Measurements from ENCODE around the gene RBM24.

Gene RBM24

GRCh38 chr6:17265570-17265969 is 15.6 kb upstream of the RBM24 start:
- DNase-seq = no peak
- H3K36me3 ChIP-seq (replicated peaks; ENCODE audit: insufficient read depth, low read length) = no peaks in the 10 kb centered on the region
- TF ChIP-seq CTCF (IDR thresholded peaks at IDR 0.05; ENCODE audit: low read length) (no peak), EZH2 (optimal IDR thresholded peaks at IDR 0.05; ENCODE audit: low read depth, low read length) (no peak), EZH2phosphoT487 (IDR thresholded peaks at IDR 0.05; ENCODE audit: low read length) (no peak)

GRCh38 chr6:17267566-17267965 is 13.6 kb upstream of the RBM24 start:
- Histone ChIP-seq H2AFZ (ENCODE audit: low read length) (no peak overlapping the region), H3K4me3 (ENCODE audit: low read length) (no peak overlapping the region), H3K27me3 (replicated peaks; ENCODE audit: insufficient read depth, low read length) (no peaks in the 10 kb centered on the region), H3K9me2 (replicated peaks; ENCODE audit: insufficient read depth, low read length) (no peaks in the 10 kb centered on the region), H3K9me3 (replicated peaks; ENCODE audit: insufficient read depth, low read length) (no peaks in the 10 kb centered on the region), H3K4me2 (ENCODE audit: low read depth, low read length) (no peak overlapping the region), H3K79me2 (ENCODE audit: low read length) (no peaks in the 10 kb centered on the region), H3K27ac (ENCODE audit: low read length) (no peak overlapping the region), H3K36me3 (replicated peaks; ENCODE audit: insufficient read depth, low read length) (no peaks in the 10 kb centered on the region), H4K20me1 (ENCODE audit: insufficient read depth, low read length) (no peaks in the 10 kb centered on the region), H3K4me1 (ENCODE audit: low read length) (no peaks in the 10 kb centered on the region), H3K9ac (ENCODE audit: low read length) (no peak overlapping the region), H3F3A (ENCODE audit: insufficient read depth, low read length) (no peaks in the 10 kb centered on the region)
- DNase-seq = no peak
- TF ChIP-seq EZH2 (optimal IDR thresholded peaks at IDR 0.05; ENCODE audit: low read depth, low read length) (no peak), CTCF (IDR thresholded peaks at IDR 0.05; ENCODE audit: low read length) (no peak), EZH2phosphoT487 (IDR thresholded peaks at IDR 0.05; ENCODE audit: low read length) (no peak)

More at GRCh38 chr6:17265570-17265969, 15.6 kb upstream of the RBM24 start:
- Histone ChIP-seq H3K9me3 (replicated peaks; ENCODE audit: insufficient read depth, low read length) (no peaks in the 10 kb centered on the region), H3K79me2 (ENCODE audit: low read length) (no peaks in the 10 kb centered on the region), H3K27ac (ENCODE audit: low read length) (no peak overlapping the region), H3K9me2 (replicated peaks; ENCODE audit: insufficient read depth, low read length) (no peaks in the 10 kb centered on the region), H3K9ac (ENCODE audit: low read length) (no peak overlapping the region), H2AFZ (ENCODE audit: low read length) (no peak overlapping the region), H3K4me1 (ENCODE audit: low read length) (no peaks in the 10 kb centered on the region), H3K4me2 (ENCODE audit: low read depth, low read length) (no peak overlapping the region), H3F3A (ENCODE audit: insufficient read depth, low read length) (no peaks in the 10 kb centered on the region), H3K4me3 (ENCODE audit: low read length) (no peak overlapping the region), H3K27me3 (replicated peaks; ENCODE audit: insufficient read depth, low read length) (no peaks in the 10 kb centered on the region), H4K20me1 (ENCODE audit: insufficient read depth, low read length) (no peaks in the 10 kb centered on the region)

- Histone ChIP-seq H3K27me3 (replicated peaks; ENCODE audit: insufficient read depth, low read length) (no peaks in the 10 kb centered on the region), H3F3A (ENCODE audit: insufficient read depth, low read length) (no peaks in the 10 kb centered on the region), H3K36me3 (replicated peaks; ENCODE audit: insufficient read depth, low read length) (no peaks in the 10 kb centered on the region), H4K20me1 (ENCODE audit: insufficient read depth, low read length) (no peaks in the 10 kb centered on the region), H3K27ac (ENCODE audit: low read length) (no peak overlapping the region), H3K9me3 (replicated peaks; ENCODE audit: insufficient read depth, low read length) (no peaks in the 10 kb centered on the region), H3K9ac (ENCODE audit: low read length) (no peak overlapping the region), H2AFZ (ENCODE audit: low read length) (no peak overlapping the region), H3K79me2 (ENCODE audit: low read length) (no peaks in the 10 kb centered on the region), H3K9me2 (replicated peaks; ENCODE audit: insufficient read depth, low read length) (no peaks in the 10 kb centered on the region), H3K4me1 (ENCODE audit: low read length) (no peaks in the 10 kb centered on the region), H3K4me2 (ENCODE audit: low read depth, low read length) (no peak overlapping the region), H3K4me3 (ENCODE audit: low read length) (no peak overlapping the region)
- TF ChIP-seq EZH2phosphoT487 (IDR thresholded peaks at IDR 0.05; ENCODE audit: low read length) (no peak), EZH2 (optimal IDR thresholded peaks at IDR 0.05; ENCODE audit: low read depth, low read length) (no peak), CTCF (IDR thresholded peaks at IDR 0.05; ENCODE audit: low read length) (no peak)
- DNase-seq = no peak
Observed at GRCh38 chr6:17268114-17268513, 13.0 kb upstream of the RBM24 start.

Data from MM.1S (cell line).